H1 (cell line): ENCODE results near the gene ARMC9. TPM values are rescaled to one million over a fixed set of nuclear protein-coding genes. Genes with fewer than 3 reads are reported as not detected.

Experiments
- CTCF ChIA-PET: fragments of 300-600 bp; sonication (Branson Sonifier 250); formaldehyde crosslinking; loops from one replicate; lab custom pipeline; 2021; ENCODE audit not compliant: partially characterized antibody; lab: Charles Lee
- POLR2A ChIA-PET: fragments of 300-600 bp; sonication (Branson Sonifier 250); formaldehyde crosslinking; loops from one replicate; lab custom pipeline; 2021; ENCODE audit warnings: inconsistent platforms; ENCODE audit not compliant: partially characterized antibody; lab: Charles Lee
- DNase-seq, 2 experiments: peaks; one replicate each; pipeline versions ENCODE4 v3.0.0 to v3.0.0-alpha.2; 2010 to 2022; ENCODE audit warnings: low spot score in 2 of 2, low read depth in 1 of 2, mixed read lengths in 1 of 2
- FAIRE-seq: peaks from 2 replicates; lab custom pipeline; 2011; peaks lifted over from hg19 to GRCh38; lab: Jason Lieb, UNC
- H2AFZ ChIP-seq: 2 replicates; pipeline ENCODE4 v1.8.1; 2012; ENCODE audit warnings: low read length, inconsistent platforms
- H2AK5ac ChIP-seq: 2 replicates; pipeline ENCODE4 v1.6.1; 2013; ENCODE audit warnings: low read depth, low read length
- H2BK120ac ChIP-seq: replicated peaks from 2 replicates; pipeline ENCODE3; 2013; ENCODE audit warnings: low read depth, low read length, inconsistent platforms
- H2BK12ac ChIP-seq: 2 replicates; pipeline ENCODE4 v1.6.1; 2013; ENCODE audit warnings: low read depth, low read length
- H2BK15ac ChIP-seq: 2 replicates; pipeline ENCODE4 v1.6.1; 2013; ENCODE audit warnings: low read length
- H2BK20ac ChIP-seq: 2 replicates; pipeline ENCODE4 v1.6.1; 2013; ENCODE audit warnings: low read length
- H2BK5ac ChIP-seq: 2 replicates; pipeline ENCODE4 v1.6.1; 2013; ENCODE audit warnings: low read depth, low read length
- H3K14ac ChIP-seq: 2 replicates; pipeline ENCODE4 v1.6.1; 2013; ENCODE audit warnings: inconsistent platforms; ENCODE audit not compliant: insufficient read length
- H3K18ac ChIP-seq: 2 replicates; pipeline ENCODE4 v1.6.1; 2013; ENCODE audit warnings: low read length; ENCODE audit errors: extremely low read depth
- H3K23ac ChIP-seq: 2 replicates; pipeline ENCODE4 v1.6.1; 2013; ENCODE audit warnings: inconsistent platforms; ENCODE audit not compliant: insufficient read length
- H3K23me2 ChIP-seq: 2 replicates; pipeline ENCODE4 v1.6.1; 2013; ENCODE audit warnings: low read depth, low read length
- H3K27ac ChIP-seq: 2 replicates; pipeline ENCODE4 v1.6.1; 2011; ENCODE audit warnings: low read depth, low read length, inconsistent platforms
- H3K27me3 ChIP-seq, 4 experiments: replicated peaks in 1 of 4; 1 replicate in 1 of 4; 2 replicates in 3 of 4; pipeline versions ENCODE4 v1.6.1 to v1.8.1; 2011 to 2013; ENCODE audit warnings: low read length in 3 of 4, mild to moderate bottlenecking in 3 of 4, inconsistent platforms in 2 of 4, mixed read lengths in 2 of 4, moderate library complexity in 1 of 4; ENCODE audit not compliant: control insufficient read depth in 3 of 4, insufficient read depth in 3 of 4; ENCODE audit errors: extremely low read depth in 1 of 4
- H3K36me3 ChIP-seq, 4 experiments: 2 replicates each; pipeline versions ENCODE4 v1.6.1 to v1.8.1; 2011 to 2013; ENCODE audit warnings: mild to moderate bottlenecking in 4 of 4, low read length in 3 of 4, moderate library complexity in 2 of 4, control low read depth in 1 of 4, inconsistent platforms in 1 of 4; ENCODE audit not compliant: insufficient read depth in 4 of 4, control insufficient read depth in 2 of 4
- H3K4ac ChIP-seq: replicated peaks from 2 replicates; pipeline ENCODE3; 2013; ENCODE audit warnings: low read length, low read depth, mixed read lengths, inconsistent platforms; ENCODE audit not compliant: insufficient read length
- H3K4me1 ChIP-seq, 4 experiments: replicated peaks in 1 of 4; 1 replicate in 1 of 4; 2 replicates in 3 of 4; pipeline versions ENCODE4 v1.6.1 to v1.8.1; 2011 to 2013; ENCODE audit warnings: low read length in 3 of 4, inconsistent platforms in 2 of 4, mixed read lengths in 1 of 4; ENCODE audit not compliant: insufficient read depth in 4 of 4, control insufficient read depth in 3 of 4
- H3K4me2 ChIP-seq, 2 experiments: 2 replicates each; pipeline versions ENCODE4 v1.6.1 to v1.8.1; 2011 to 2013; ENCODE audit warnings: low read depth in 2 of 2, low read length in 2 of 2, control low read depth in 1 of 2, inconsistent platforms in 1 of 2, mild to moderate bottlenecking in 1 of 2; ENCODE audit not compliant: insufficient read depth in 1 of 2
- H3K4me3 ChIP-seq, 4 experiments: fragments of 200-600, 300-600 bp in 1 of 4; sonication (generic), shearing (Covaris generic), sonication (Bioruptor Twin) in 1 of 4; 2 replicates each; pipeline versions ENCODE4 v1.5.1 to v1.8.1; 2011 to 2016; ENCODE audit warnings: low read length in 4 of 4, low read depth in 3 of 4, control low read depth in 2 of 4, inconsistent platforms in 2 of 4, mild to moderate bottlenecking in 2 of 4, mixed read lengths in 1 of 4, moderate library complexity in 1 of 4; ENCODE audit not compliant: insufficient read depth in 2 of 4; ENCODE audit errors: extremely low read depth in 1 of 4
- H3K56ac ChIP-seq: replicated peaks from 2 replicates; pipeline ENCODE3; 2013; ENCODE audit warnings: low read depth, mild to moderate bottlenecking, mixed read lengths, low read length, inconsistent platforms; ENCODE audit not compliant: insufficient read length
- H3K79me1 ChIP-seq: 2 replicates; pipeline ENCODE4 v1.6.1; 2013; ENCODE audit warnings: low read depth, low read length, control low read depth
- H3K79me2 ChIP-seq, 2 experiments: 2 replicates each; pipeline versions ENCODE4 v1.6.1 to v1.8.1; 2012 to 2013; ENCODE audit warnings: low read length in 2 of 2, mild to moderate bottlenecking in 2 of 2, inconsistent platforms in 1 of 2; ENCODE audit not compliant: insufficient read depth in 2 of 2, control insufficient read depth in 1 of 2
- H3K9ac ChIP-seq, 4 experiments: replicated peaks in 1 of 4; 1 replicate in 1 of 4; 2 replicates in 3 of 4; pipeline versions ENCODE4 v1.6.1 to v1.8.1; 2011 to 2013; ENCODE audit warnings: low read depth in 3 of 4, low read length in 3 of 4, control low read depth in 2 of 4, mild to moderate bottlenecking in 2 of 4, moderate library complexity in 2 of 4, inconsistent platforms in 1 of 4; ENCODE audit errors: extremely low read depth in 1 of 4
- H3K9me3 ChIP-seq, 2 experiments: 2 replicates each; pipeline versions ENCODE4 v1.6.1 to v1.8.1; 2012 to 2013; ENCODE audit warnings: mild to moderate bottlenecking in 2 of 2, moderate library complexity in 2 of 2, control low read depth in 1 of 2, inconsistent platforms in 1 of 2, low read depth in 1 of 2, low read length in 1 of 2, mixed read lengths in 1 of 2; ENCODE audit not compliant: insufficient read depth in 2 of 2
- H4K20me1 ChIP-seq, 2 experiments: replicated peaks in 1 of 2; 2 replicates each; pipeline versions ENCODE3 to v1.8.1; 2011 to 2013; ENCODE audit warnings: inconsistent platforms in 2 of 2, low read length in 2 of 2, mild to moderate bottlenecking in 1 of 2; ENCODE audit not compliant: insufficient read depth in 2 of 2, control insufficient read depth in 1 of 2
- H4K5ac ChIP-seq: 2 replicates; pipeline ENCODE4 v1.6.1; 2013; ENCODE audit warnings: low read length, low read depth, mixed read lengths, inconsistent platforms; ENCODE audit not compliant: insufficient read length
- H4K8ac ChIP-seq: 2 replicates; pipeline ENCODE4 v1.8.0; 2013; ENCODE audit warnings: mild to moderate bottlenecking, moderate library complexity, low read length, inconsistent platforms; ENCODE audit not compliant: insufficient read depth; ENCODE audit errors: extremely low read depth
- H4K91ac ChIP-seq: replicated peaks from 2 replicates; pipeline ENCODE3; 2013; ENCODE audit warnings: low read length, mixed read lengths, inconsistent platforms; ENCODE audit not compliant: insufficient read length
- BRCA1 ChIP-seq: IDR thresholded peaks from 2 replicates; pipeline ENCODE4 v1.6.1; 2012; ENCODE audit warnings: low read depth, low read length, improper control_type of control experiment
- CBX8 ChIP-seq: fragments of 300-800, 300-1000 bp; sonication (generic); IDR thresholded peaks from 2 replicates; pipeline ENCODE4 v1.7.1; 2016; ENCODE audit warnings: low read depth, low read length, borderline replicate concordance
- CHD1 ChIP-seq: IDR thresholded peaks from 2 replicates; pipeline ENCODE4 v1.6.1; 2012; ENCODE audit warnings: low read depth, low read length, improper control_type of control experiment
- FOSL1 ChIP-seq: IDR thresholded peaks from 2 replicates; pipeline ENCODE4 v1.6.1; 2011; ENCODE audit warnings: mild to moderate bottlenecking, low read depth, low read length, moderate library complexity; ENCODE audit not compliant: insufficient read depth
- GABPA ChIP-seq: IDR thresholded peaks from 2 replicates; pipeline ENCODE4 v1.6.1; 2011; ENCODE audit warnings: mild to moderate bottlenecking, low read length, moderate library complexity, borderline replicate concordance; ENCODE audit not compliant: insufficient read depth
- GTF2F1 ChIP-seq: IDR thresholded peaks from 2 replicates; pipeline ENCODE4 v1.6.1; 2012; ENCODE audit warnings: low read depth, low read length, improper control_type of control experiment, borderline replicate concordance
- POLR2AphosphoS5 ChIP-seq: IDR thresholded peaks from 2 replicates; pipeline ENCODE4 v1.6.1; 2011; ENCODE audit warnings: low read depth, low read length
- TCF12 ChIP-seq: IDR thresholded peaks from 2 replicates; pipeline ENCODE4 v1.6.1; 2011; ENCODE audit warnings: low read depth, mild to moderate bottlenecking, low read length
- WGBS, 2 experiments: shearing (Covaris generic) in 1 of 2; methylation state at CpG; one replicate each; pipeline versions ENCODE4 v1.1.6 to v1.1.7; 2013 to 2015; ENCODE audit warnings: low lambda C conversion rate in 2 of 2, mixed read lengths in 2 of 2, inconsistent platforms in 1 of 2, low coverage in 1 of 2, missing lambda C conversion rate in 1 of 2; ENCODE audit not compliant: insufficient replicate concordance in 2 of 2, insufficient coverage in 1 of 2, insufficient read length in 1 of 2; ENCODE audit errors: extremely low coverage in 1 of 2, missing lambda C conversion rate in 1 of 2; 5-methylcytosine and 5-hydroxymethylcytosine counted together
- polyA plus RNA-seq, 7 experiments: library from polyadenylated mRNA; depleted of rRNA in 3 of 7; stranded (reverse) in 5 of 7; unstranded in 2 of 7; fragments of >200 nt in 5 of 7; fragments of 200-250 nt in 2 of 7; gene quantifications; 1 replicate in 5 of 7; 2 replicates in 1 of 7; 4 replicates in 1 of 7; pipeline versions ENCODE4 v1.2.1 to v1.2.3, GENCODE V29; 2011 to 2013; ENCODE audit warnings: missing spikeins in 2 of 7, mixed read lengths in 2 of 7
- total RNA-seq: library from RNA; stranded (reverse); fragmentation: NEBNext Ultra II Directional; extraction: Animal tissue kit (Norgen Biotek cat#: 25700); gene quantifications from 2 replicates; pipeline ENCODE4 v1.2.1, GENCODE V29; 2021
- TF ChIP-seq, protein P1 (sequence below): IDR thresholded peaks from 2 replicates; pipeline ENCODE4 v1.6.1; 2011; ENCODE audit warnings: low read depth, mild to moderate bottlenecking, low read length; ENCODE audit not compliant: insufficient read depth

ARMC9 gene
- total and polyA plus RNA-seq, 2 of the 8 experiments (the other 6 are each of a cell fraction or from before 2014, with no cell fraction given), result 23.2 to 36.1 TPM

DNA sequence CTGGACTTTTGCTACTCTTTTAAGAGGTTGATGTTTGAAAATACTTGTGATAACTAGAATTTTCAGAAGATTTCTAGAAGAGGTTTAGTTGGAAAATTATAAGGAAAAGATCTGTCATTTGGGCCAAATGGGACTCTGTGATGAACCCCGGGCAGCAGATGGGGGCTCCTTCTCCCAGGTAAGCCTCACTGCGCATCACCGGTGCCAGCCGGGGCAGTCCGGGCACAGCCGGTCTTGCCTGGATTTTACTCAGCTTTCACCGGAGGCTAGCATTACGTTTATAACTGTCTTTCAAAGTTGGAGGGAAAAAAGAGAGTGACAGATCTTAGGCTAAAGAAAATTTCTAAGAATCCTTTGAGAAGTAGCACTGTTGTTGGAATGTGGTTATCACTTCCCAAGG, 99.7 kb downstream of the ARMC9 start:
- H2AFZ ChIP-seq, result no peak overlapping the region
- H3K79me2 ChIP-seq, result no peaks in the 10 kb centered on the region

More for the DNA sequence above, 99.7 kb downstream of the ARMC9 start:
- Histone ChIP-seq H2BK15ac (no peak overlapping the region), H3K56ac (no peak overlapping the region), H3K4me2 (no peak overlapping the region), H3K18ac (no peak overlapping the region), H3K27ac (no peak overlapping the region), H2BK120ac (no peak overlapping the region), H3K27me3 (no peaks in the 10 kb centered on the region), H3K9ac (no peak overlapping the region), H3K14ac (no peak overlapping the region), H3K79me1 (no peaks in the 10 kb centered on the region), H3K23me2 (no peaks in the 10 kb centered on the region), H4K5ac (no peak overlapping the region), H4K91ac (no peak overlapping the region), H2BK20ac (no peak overlapping the region), H3K23ac (no peak overlapping the region), H3K4me1 (peaks cover 0 to 9% (median 3%) of the 10 kb centered on the region in 4 experiments; a peak in 2 of 7 replicates), H4K20me1 (no peaks in the 10 kb centered on the region), H3K9me3 (no peaks in the 10 kb centered on the region), H3K36me3 (0 out of 8 replicates have a peak, but pooled peaks cover 0 to 2% (median 0%) of the 10 kb centered on the region in 4 experiments), H2BK12ac (no peak overlapping the region), H3K4me3 (no peak overlapping the region), H2AK5ac (no peak overlapping the region), H3K4ac (no peak overlapping the region), H4K8ac (no peak overlapping the region), H2BK5ac (no peak overlapping the region)
- ChIA-PET POLR2A (interaction anchor here (1.3 to 1.9 kb wide), 3 partner anchors 113 to 166 kb away, joined by 4 to 6 read pairs (median 5); partner anchors contain the start of gene NCL), CTCF (interaction anchor here (1.1 to 4.9 kb wide), 34 partner anchors 7 to 245 kb away, joined by 3 to 37 read pairs (median 7); partner anchors contain the start of gene B3GNT7)
- WGBS, 2 experiments, result 92% methylated on average over 8 of the region's 8 CpGs; no CpG with 5 or more reads in 1 of the 2 experiments
- TF ChIP-seq POLR2AphosphoS5 (no peak), BRCA1 (no peak), GABPA (no peak), CBX8 (no peak), GTF2F1 (no peak), CHD1 (no peak), FOSL1 (no peak), TCF12 (no peak)
- TF ChIP-seq, protein P1, sequence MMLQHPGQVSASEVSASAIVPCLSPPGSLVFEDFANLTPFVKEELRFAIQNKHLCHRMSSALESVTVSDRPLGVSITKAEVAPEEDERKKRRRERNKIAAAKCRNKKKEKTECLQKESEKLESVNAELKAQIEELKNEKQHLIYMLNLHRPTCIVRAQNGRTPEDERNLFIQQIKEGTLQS, result no peak
- DNase-seq (no peak), FAIRE-seq (no peak)
